Stimulated activated CD4-positive, alpha-beta T cell treated with anti-CD3 and anti-CD28 coated beads, TNF-alpha, amount 100 ng/mL, for 24 hours (primary cell): ENCODE data around the gene PPIAL4G.
"Not testable (repeated sequence)": the region's sequence is repeated elsewhere in the genome, so short reads cannot be mapped to it uniquely, and the experiment has no call there.

Experiments
- DNase-seq, 3 experiments: peaks; one replicate each; pipeline ENCODE4 v3.0.0-alpha.2; 2020; ENCODE audit warnings: low read depth in 3 of 3

The PPIAL4G gene

DNA sequence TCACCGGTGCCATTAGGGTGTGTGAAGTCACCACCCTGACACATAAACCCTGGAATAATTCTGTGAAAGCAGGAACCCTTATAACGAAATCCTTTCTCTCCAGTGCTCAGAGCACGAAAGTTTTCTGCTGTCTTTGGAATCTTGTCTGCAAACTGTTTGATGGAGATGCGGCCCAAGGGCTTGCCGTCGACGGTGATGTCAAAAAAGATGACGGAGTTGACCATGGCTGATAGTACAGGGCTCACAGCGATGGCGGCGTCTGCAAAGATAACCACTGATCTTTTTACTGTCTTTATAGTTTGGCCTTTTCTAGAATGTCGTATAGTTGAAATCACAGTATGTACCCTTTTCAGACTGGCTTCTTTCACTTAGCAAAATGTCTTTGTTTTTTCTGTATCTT lies at the start of gene PPIAL4G:
Gene PPIAL4G, minus strand, starts transcription at position 274 of the 400 bp plus-strand sequence. Its CDS starts 50 bp downstream, at position 224.
- DNase-seq: not testable (repeated sequence)

DNA sequence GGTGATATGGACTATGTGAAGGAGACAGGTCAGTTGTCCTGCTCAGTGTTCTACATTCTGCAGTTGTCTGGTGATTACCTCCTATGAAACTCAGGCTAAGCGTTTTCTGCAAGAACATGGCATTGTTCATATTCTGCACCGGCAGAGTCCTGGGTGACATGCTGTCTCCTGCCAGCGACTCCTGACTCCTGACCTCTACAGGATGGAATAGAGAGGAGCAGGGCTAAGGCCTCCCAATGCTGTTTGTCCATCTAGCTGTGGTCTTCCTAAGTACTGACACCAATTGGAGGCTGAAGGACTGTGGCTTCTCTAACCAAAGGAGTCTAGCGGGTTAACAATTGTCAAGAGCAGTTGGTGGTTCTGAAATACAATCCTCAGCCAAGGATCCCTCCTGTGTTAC lies 49.1 kb upstream of the PPIAL4G start:
- not testable (repeated sequence) for DNase-seq

DNA sequence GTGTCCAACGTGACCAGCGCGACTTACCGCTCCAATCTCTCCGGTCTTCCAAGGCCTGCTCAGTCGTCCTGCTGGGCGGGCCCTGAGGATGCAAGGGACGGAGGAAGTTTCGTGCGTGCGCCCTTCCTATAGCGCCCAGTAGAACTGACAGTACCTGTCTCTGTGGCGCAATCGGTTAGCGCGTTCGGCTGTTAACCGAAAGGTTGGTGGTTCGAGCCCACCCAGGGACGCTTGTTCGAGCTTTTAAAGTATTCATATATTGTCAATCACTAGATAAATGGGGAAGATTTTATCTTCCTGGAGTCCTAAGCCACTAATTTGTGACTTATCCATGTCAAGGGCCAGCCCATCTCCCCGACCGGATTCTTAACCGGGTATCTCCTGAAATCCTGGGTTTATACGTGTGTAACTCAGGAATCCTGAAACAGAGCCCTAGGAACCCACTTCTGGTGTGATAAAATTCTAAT lies 46.0 kb upstream of the PPIAL4G start:
- DNase-seq: peak; percentile 50 to 78 (median 55)

DNA sequence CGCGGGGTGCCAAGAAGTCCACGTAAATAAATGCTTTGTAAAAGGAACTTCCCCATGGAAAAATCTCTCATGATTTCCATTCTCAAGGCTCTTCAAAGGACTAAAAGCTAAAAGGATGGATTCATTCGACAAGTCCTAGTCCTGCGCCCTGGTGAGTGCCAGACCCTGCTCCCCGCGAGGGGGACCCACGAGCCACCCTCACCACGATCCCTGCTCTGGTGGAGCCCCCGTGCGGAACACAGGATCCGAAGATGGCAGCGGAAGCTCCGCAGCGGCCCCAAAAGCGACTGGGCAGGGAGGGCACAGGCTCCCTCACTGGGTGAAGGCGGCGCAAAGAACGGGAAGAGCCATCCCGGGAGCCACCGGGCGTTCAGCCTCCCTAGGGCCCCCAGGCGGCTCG lies 45.5 kb upstream of the PPIAL4G start:
- DNase-seq: not testable (repeated sequence)

DNA sequence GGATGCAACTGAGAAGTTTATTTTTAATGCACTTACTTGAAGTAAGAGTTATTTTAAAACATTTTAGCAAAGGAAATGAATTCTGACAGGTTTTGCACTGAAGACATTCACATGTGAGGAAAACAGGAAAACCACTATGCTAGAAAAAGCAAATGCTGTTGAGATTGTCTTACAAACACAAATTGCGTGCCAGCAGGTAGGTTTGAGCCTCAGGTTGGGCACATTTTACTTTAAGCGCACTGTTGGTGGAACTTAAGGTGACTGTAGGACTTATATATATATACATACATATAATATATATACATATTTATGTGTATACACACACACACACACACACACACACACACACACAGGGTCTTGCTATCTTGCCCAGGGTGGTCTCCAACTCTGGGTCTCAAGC lies 43.5 kb upstream of the PPIAL4G start:
- not testable (repeated sequence) for DNase-seq

DNA sequence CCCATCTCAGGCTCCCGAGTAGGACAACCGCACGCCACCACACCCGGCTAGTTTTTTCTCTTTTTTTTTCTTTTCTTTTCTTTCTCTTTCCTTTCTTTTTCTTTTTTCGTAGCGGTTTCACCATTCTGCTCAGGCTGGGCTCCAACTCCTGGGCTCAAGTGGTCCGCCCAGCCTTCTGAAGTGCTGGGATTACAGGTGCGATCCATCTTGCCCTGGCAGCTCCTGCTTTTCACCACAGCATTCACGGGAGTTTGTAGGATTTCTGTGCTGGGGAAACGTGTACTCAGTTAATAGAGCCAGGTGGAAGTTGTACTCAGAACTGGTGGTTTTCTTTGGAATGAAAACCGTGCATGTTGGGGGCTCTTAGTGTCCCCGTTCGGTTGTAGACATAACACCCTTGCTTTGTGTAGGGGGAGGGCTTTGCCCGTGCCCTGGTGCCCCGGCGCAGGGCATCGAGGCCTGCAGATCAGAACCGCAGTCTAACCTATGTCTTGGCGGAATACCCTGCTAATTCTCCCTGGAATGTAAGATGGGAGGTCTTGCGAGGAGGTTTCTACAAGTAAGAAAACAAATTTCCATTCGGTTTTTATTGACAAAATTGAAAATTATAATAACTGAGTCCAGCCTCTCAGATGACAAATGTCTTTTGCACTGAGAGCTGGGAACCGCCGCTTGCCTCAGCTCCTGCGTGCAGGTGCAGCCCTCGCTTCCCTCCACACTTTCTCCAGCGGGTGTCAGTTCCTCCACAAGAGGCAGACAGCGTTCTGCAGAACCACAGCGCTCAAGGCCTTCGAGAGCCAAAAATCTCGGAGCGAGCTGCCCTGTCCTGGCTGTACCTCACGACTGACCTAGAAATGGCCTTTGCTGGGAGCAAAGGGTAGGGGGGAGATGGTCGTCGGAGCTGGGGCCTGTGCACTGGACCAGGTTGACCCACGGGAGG lies 40.4 kb upstream of the PPIAL4G start:
- not testable (repeated sequence) for DNase-seq

DNA sequence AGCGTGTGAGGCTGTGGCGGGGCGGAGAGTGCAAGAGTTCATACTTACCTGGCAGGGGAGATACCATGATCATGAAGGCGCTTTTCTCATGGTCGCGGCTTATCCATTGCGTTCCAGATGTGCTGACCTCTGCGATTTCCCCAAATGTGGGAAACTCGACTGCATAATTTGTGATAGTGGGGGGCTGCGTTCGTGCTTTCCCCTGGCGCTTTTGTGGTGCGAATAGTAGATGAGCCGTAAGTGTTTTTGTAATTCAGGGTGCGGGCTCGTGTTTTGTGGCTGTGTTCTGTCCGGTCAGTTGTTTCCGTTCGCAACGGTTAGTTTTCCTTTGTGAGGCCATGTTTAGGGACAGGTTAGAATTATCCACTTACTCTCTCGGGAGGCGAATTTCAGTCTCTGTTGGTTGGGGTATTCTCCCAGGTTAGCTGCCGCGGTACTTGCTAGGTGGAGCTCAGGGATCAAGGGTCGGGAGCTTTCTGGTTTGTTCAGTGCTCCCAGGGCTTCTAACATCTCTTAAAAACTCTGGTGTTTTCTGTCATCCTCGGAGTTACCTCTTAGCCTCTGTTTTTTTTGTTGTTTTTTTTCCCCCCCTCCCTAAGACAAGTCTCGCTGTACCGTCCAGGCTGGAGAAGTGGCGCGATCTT lies 39.6 kb upstream of the PPIAL4G start:
- DNase-seq: peak; percentile 83 to 90 (median 87)

DNA sequence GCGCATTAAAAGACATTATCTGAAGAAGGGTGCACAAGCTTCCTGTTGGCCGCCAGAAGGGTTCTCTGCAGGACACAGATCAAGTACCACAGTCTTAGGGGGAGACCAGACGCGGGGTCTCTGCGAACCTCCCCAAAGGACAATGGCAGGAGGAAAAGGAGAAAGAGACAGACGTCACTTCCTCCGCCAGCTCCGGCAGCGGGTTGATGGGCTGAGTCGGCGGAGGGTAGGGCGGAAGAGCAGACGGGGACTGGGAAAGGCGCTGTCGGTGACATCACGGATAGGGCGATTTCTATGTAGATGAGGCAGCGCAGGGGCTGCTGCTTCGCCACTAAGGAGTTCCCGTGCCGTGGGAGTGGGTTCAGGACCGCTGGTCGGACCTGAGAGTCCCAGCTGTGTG lies 39.0 kb upstream of the PPIAL4G start:
- DNase-seq: peak; percentile 62 to 81 (median 70)

DNA sequence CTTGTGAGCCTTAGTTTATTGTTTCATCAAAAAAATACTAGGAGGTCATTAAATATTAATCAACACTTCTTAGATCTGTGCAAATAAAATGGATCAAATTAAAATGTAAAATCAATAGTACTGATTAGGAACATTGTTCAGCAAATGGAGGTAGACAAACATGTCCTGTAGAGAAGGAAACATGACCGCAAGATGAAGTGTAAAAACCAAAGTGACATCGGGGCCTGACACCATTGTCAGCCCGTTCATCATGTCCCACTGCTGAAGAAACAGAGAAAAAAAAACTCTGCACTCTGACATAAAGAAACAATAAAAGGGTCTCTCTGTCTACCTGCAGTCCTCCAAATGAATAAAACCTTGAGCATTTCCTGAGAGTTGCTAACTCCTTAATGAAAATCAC lies 31.2 kb upstream of the PPIAL4G start:
- DNase-seq: not testable (repeated sequence)

DNA sequence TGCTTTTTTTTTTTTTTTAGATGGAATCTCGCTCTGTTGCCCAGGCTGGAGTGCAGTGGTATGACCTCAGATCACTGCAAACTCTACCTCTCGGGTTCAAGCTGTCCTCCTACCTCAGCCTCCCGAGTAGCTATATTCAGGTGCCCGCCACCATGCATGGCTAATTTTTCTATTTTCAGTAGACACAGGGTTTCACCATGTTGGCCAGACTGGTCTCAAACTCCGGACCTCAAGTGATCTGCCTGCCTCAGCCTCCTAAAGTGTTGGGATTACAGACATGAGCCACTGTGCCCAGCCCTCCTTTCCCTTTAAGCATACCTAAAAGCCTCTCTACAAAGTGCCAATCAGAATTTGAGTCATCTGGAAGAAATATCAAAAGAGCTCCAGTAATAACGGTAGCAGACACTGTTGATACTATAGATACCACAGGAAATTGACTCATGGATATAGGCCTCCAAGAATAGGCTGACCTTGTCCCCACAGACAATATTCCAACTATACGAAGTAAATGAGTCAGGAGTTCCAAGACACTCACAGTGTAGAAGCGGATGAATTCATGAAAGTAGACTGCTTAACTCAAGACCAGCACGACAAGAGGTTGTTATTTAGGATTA lies 29.6 kb upstream of the PPIAL4G start:
- not testable (repeated sequence) for DNase-seq

DNA sequence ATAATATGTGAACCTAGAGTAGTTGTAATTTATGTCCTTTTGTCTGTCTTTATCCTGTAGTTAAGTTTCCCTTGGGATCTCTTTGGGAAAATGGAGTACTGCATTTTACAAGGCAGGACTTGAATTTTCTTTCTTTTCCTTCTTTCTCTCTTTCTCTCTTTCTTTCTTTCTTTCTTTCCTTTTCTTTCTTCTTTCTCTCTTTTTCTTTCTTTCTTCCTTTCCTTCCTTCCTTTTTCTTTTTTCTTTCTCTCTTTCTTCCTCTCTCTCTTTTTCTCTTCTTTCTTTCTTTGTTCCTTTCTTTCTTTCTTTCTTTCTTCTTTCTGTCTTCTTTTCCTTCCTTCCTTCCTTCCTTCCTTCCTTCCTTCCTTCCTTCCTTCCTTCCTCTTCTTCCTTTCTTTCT lies 10.8 kb upstream of the PPIAL4G start:
- DNase-seq: not testable (repeated sequence)

DNA sequence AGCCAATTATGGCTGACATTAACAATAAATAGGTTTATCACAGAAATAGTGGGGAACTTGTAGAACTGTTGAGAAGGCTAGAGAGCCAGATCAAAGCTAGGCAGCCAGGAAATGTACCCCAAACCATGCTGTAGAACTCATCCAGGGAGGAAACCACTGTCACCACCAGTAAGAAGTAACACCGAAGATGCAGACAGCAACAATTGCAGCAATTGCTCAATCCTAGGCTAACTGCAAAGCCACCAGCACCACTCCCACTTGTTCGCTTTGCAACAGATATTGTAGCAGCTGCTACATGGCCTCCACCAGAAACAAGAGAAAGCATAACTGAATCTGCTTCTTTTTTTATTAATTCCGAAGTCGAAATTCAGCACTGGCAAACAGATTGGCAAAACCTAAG lies 2.0 kb downstream of the PPIAL4G start:
- peak in 1 of 3 experiments; percentile 5 for DNase-seq

DNA sequence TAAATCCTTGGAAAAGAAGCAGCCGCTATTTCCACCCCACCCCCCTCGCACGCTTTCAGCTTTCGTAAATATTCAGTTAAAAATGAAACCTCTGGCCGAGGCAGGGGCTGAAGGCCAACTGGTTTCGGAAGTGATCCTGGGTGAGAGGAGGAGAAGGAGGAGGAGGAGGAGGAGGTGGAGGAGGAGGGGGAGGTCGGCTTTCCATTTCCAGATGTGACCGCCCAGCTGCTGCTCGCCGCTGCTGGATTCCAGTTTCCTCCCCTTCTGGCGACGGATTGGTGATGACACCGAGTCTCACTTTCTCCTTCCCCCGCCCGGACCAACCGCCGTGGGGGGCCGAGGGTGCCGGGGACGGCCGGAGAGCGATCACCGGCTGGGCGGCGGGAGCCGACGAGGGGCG lies 23.4 kb downstream of the PPIAL4G start:
- not testable (repeated sequence) for DNase-seq

DNA sequence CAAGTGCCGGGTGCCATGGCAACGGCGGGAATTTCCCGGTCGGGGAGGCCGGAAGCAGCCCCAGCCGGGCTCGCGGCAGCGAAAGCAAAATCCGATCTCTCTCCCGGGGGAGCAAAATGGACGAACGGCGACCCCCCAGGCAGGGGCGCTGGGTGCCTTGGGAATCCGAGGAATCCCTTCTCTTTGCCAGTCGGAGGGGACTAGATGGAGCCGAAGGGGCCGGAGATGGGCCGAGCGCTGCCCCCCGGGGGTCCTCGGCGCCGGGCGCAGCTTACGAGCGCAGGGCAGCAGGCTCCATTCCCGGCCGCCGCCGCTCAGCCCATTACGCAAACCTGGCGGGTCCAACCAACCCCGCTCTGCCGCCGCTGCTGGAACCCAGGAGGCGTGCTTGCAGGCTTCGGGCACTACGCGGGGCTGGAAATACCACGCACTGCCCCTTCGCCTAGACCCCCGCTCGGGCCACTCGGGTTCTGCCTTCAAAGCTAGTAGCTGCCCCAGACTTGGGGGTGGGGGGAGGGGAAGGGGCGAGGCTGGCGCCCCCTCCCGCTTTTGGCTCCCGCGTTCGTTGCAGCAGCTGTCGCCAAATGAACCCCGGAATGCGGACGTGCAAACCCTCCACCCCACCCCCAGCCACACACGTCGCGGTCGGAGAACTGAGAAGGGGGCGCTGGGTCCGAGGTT lies 24.1 kb downstream of the PPIAL4G start:
- peak; percentile 11 to 57 (median 21) for DNase-seq

DNA sequence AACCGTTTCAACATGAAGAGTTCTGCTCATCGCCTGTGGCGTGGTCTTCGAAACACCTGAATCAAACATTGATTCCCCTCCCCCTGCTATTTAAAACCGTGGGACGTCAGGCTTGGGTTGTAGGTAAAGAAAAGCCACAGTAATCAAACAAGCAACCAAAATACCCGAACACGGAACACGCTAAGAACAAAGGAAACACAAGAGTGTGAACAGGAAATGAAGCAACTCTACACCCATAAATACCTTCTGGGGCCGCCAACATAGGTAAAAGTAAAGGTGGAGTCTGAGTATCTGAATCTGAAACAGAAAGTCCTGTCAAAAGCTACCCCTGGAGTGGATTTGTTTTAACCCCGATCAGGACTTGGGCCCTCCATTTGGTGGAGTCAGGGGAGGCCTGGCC lies 24.7 kb downstream of the PPIAL4G start:
- DNase-seq: peak in 1 of 3 experiments; percentile 16

DNA sequence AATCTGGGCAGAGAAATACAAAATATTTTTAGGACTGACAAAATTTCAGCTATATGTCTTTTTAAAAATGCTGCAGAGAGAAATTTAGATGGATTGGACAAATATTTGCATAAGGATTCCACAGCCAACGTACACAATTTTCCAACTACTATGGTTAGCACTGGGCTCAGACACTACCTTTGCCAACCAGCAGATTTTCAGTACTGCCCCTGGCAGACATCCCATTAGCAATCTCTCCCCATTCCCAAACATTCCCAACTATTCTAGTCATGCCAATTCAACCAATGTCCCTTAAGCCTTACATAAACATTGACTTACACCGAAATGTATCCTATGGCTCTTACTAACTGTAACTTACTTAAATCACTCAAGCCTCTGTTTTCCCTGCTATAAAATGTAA lies 30.3 kb downstream of the PPIAL4G start:
- not testable (repeated sequence) for DNase-seq

DNA sequence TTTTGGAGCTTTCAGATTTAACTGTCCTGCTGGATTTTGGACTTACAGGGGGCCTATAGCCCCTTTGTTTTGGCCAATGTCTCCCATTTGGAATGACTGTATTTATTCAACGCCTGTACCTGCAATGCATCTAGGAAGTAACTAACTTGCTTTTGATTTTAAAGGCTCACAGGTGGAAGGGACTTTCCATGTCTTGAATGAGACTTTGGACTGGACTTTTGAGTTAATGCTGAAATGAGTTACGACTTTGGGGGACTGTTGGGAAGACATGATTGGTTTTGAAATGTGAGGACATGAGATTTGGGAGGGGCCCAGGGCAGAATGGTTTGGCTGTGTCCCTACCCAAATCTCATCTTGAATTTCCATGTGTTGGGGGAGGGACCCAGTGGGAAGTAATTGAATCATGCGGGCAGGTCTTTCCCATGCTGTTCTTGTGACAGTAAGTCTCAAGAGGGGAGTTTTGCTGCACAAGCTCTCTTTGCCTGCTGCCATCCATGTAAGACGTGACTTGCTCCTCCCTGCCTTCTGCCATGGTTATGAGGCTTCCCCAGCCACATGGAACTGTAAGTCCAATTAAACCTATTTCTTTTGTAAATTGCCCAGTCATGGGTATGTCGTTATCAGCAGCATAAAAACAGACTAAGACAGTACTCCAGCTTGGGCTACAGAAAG lies 43.3 kb downstream of the PPIAL4G start:
- DNase-seq: not testable (repeated sequence)

DNA sequence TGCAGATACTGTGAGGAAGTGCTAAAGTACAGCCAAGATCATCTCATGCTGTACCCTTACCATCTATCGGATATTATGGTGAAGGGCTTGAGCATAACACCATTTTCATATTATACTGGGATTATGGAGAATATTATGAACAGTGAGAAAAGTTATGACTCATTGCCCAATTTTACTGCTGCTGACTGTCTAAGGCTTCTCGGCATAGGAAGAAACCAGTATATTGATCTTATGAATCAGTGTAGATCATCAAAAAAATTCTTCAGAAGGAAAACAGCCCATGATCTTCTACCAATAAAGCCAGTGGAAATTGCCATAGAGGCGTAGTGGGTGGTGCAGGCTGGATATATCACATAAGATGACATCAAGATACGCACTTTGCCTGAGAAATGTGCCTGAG lies 47.7 kb downstream of the PPIAL4G start:
- no peak for DNase-seq

DNA sequence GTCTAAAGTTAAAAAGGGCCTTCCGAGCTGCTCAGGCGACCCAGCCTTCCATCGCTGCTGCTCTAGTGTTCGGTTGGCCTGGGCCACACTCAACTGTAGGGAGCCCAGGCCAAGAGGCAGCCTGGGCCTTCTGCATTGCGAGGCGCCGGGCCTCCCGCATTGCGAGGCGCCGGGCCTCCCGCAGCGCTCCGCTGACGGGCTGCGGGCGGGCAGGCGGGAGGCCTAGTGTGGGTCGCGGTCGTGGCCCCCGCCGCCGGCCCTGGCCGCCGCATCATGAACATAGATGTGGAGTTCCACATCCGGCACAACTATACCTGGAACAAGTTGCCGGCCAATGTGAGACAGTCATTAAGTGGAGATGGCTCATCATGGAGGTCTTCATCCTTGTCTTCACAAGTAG lies 48.3 kb downstream of the PPIAL4G start:
- no peak for DNase-seq

DNA sequence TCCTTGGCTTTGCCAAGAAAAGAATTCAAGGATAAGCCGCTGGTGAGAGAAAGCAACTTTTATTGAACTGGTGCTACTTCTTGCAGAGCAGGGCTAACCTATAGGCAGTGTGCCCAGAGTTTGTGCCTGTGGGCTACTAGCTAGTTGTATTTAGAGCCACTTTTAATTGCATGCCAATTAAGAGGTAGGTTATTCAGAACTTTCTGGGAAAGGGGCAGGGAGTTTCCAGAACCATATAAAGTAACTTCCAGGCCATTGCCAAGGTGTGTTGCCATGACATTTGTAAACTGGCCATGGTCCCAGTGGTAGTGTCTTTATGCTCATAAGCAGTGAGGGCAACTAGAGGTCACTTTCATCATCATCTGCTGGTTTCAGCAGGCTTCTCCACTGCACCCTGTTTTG lies 50.2 kb downstream of the PPIAL4G start:
- DNase-seq: not testable (repeated sequence)
